Mesenchymal stem cell (in vitro differentiated cells and primary cell): ENCODE data around the gene USP35.

ENCODE experiments used
- DNase-seq: peaks from one replicate; pipeline ENCODE4 v3.0.0-alpha.2; 2013
- H2AFZ ChIP-seq: one replicate; pipeline ENCODE4 v1.6.1; 2013; ENCODE audit warnings: low read depth, mild to moderate bottlenecking, control low read depth, inconsistent platforms, low read length, moderate library complexity
- H2AK5ac ChIP-seq: 2 replicates; pipeline ENCODE4 v1.6.1; 2013; ENCODE audit warnings: low read length, moderate library complexity, mild to moderate bottlenecking, inconsistent platforms; ENCODE audit not compliant: severe bottlenecking
- H2BK120ac ChIP-seq: one replicate; pipeline ENCODE4 v1.6.1; 2013; ENCODE audit warnings: low read depth, mild to moderate bottlenecking, inconsistent platforms, low read length, moderate library complexity
- H2BK12ac ChIP-seq, 2 experiments: one replicate each; pipeline ENCODE4 v1.6.1; 2013; ENCODE audit warnings: inconsistent platforms in 2 of 2, low read length in 2 of 2, mild to moderate bottlenecking in 2 of 2, moderate library complexity in 2 of 2, control low read depth in 1 of 2
- H2BK15ac ChIP-seq: one replicate; pipeline ENCODE4 v1.6.1; 2013; ENCODE audit warnings: mild to moderate bottlenecking, low read depth, inconsistent platforms; ENCODE audit not compliant: poor library complexity, severe bottlenecking
- H2BK5ac ChIP-seq: 2 replicates; pipeline ENCODE4 v1.6.1; 2013; ENCODE audit warnings: low read depth, mild to moderate bottlenecking, low read length, control low read depth, inconsistent platforms; ENCODE audit not compliant: poor library complexity, severe bottlenecking
- H3K14ac ChIP-seq, 2 experiments: one replicate each; pipeline ENCODE4 v1.6.1; 2013; ENCODE audit warnings: inconsistent platforms in 2 of 2, low read length in 2 of 2, control low read depth in 1 of 2, mild to moderate bottlenecking in 1 of 2, moderate library complexity in 1 of 2
- H3K18ac ChIP-seq, 2 experiments: one replicate each; pipeline ENCODE4 v1.6.1; 2013; ENCODE audit warnings: inconsistent platforms in 2 of 2, low read length in 2 of 2, control low read depth in 1 of 2, low read depth in 1 of 2, mild to moderate bottlenecking in 1 of 2
- H3K23ac ChIP-seq, 2 experiments: one replicate each; pipeline ENCODE4 v1.6.1; 2013; ENCODE audit warnings: inconsistent platforms in 2 of 2, low read length in 2 of 2, mild to moderate bottlenecking in 2 of 2, moderate library complexity in 2 of 2, control low read depth in 1 of 2
- H3K27ac ChIP-seq: 2 replicates; pipeline ENCODE4 v1.5.1; 2013; ENCODE audit warnings: mild to moderate bottlenecking, moderate library complexity, low read length, control low read depth, inconsistent platforms; ENCODE audit not compliant: poor library complexity, severe bottlenecking
- H3K27me3 ChIP-seq, 2 experiments: 2 replicates each; pipeline versions ENCODE4 v1.6.1 to v1.7.0; 2013; ENCODE audit warnings: low read length in 2 of 2, mild to moderate bottlenecking in 2 of 2, moderate library complexity in 2 of 2, control low read depth in 1 of 2, inconsistent platforms in 1 of 2; ENCODE audit not compliant: control insufficient read depth in 1 of 2, insufficient read depth in 1 of 2
- H3K36me3 ChIP-seq, 2 experiments: 2 replicates each; pipeline versions ENCODE4 v1.6.1 to v1.7.0; 2013; ENCODE audit warnings: low read length in 2 of 2, control low read depth in 1 of 2, inconsistent platforms in 1 of 2, low read depth in 1 of 2, mild to moderate bottlenecking in 1 of 2; ENCODE audit not compliant: insufficient read depth in 2 of 2, control insufficient read depth in 1 of 2
- H3K4ac ChIP-seq, 2 experiments: one replicate each; pipeline ENCODE4 v1.6.1; 2013; ENCODE audit warnings: inconsistent platforms in 2 of 2, low read length in 2 of 2, mild to moderate bottlenecking in 2 of 2, moderate library complexity in 2 of 2, control low read depth in 1 of 2, low read depth in 1 of 2
- H3K4me1 ChIP-seq: 2 replicates; pipeline ENCODE4 v1.6.1; 2013; ENCODE audit warnings: low read depth, low read length, control low read depth; ENCODE audit not compliant: control insufficient read depth, insufficient read depth
- H3K4me2 ChIP-seq: 2 replicates; pipeline ENCODE4 v1.6.1; 2013; ENCODE audit warnings: low read length, mild to moderate bottlenecking, inconsistent platforms; ENCODE audit not compliant: poor library complexity, severe bottlenecking
- H3K4me3 ChIP-seq, 2 experiments: 2 replicates each; pipeline versions ENCODE4 v1.5.1 to v1.7.0; 2013; ENCODE audit warnings: low read length in 2 of 2, mild to moderate bottlenecking in 2 of 2, control low read depth in 1 of 2, low read depth in 1 of 2; ENCODE audit not compliant: insufficient read depth in 1 of 2
- H3K79me1 ChIP-seq: replicated peaks from 2 replicates; pipeline ENCODE4 v1.6.1; 2013; ENCODE audit warnings: mild to moderate bottlenecking, control low read depth, low read length, inconsistent platforms; ENCODE audit not compliant: poor library complexity, severe bottlenecking
- H3K9ac ChIP-seq: 2 replicates; pipeline ENCODE4 v1.7.0; 2013; ENCODE audit warnings: mild to moderate bottlenecking, low read length, moderate library complexity
- H3K9me3 ChIP-seq: 2 replicates; pipeline ENCODE4 v1.7.0; 2013; ENCODE audit warnings: mild to moderate bottlenecking, low read length; ENCODE audit not compliant: control insufficient read depth
- H4K8ac ChIP-seq: one replicate; pipeline ENCODE4 v1.6.1; 2013; ENCODE audit warnings: inconsistent platforms, mild to moderate bottlenecking, low read length, moderate library complexity
- H4K91ac ChIP-seq: one replicate; pipeline ENCODE4 v1.6.1; 2013; ENCODE audit warnings: mild to moderate bottlenecking, low read length, inconsistent platforms
- whole genome bisulfite sequencing: methylation state at CpG from one replicate; pipeline ENCODE4 v1.1.7; 2013; ENCODE audit warnings: mixed read lengths; 5-methylcytosine and 5-hydroxymethylcytosine counted together

USP35 gene

GRCh38 chr11:78194490-78194889 is 5.8 kb downstream of the USP35 start:
- peak overlapping the region in 1 of 2 experiments; percentile 23 for H3K23ac ChIP-seq
- no peak overlapping the region for H2AK5ac ChIP-seq
- H3K79me1 ChIP-seq, result peaks cover 61% of the 10 kb centered on the region
- WGBS, result 98% methylated on average over 3 of the region's 3 CpGs
- no peak overlapping the region for H2BK12ac ChIP-seq
- no peak overlapping the region for H4K8ac ChIP-seq
- H3K4me2 ChIP-seq, result no peak overlapping the region
- no peak overlapping the region for H4K91ac ChIP-seq
- H2BK120ac ChIP-seq, result no peak overlapping the region
- H3K4ac ChIP-seq, result no peak overlapping the region
- no peaks in the 10 kb centered on the region for H3K9me3 ChIP-seq
- H3K27me3 ChIP-seq, result no peaks in the 10 kb centered on the region
- no peak overlapping the region for H2BK15ac ChIP-seq
- H3K4me3 ChIP-seq, result no peak overlapping the region
- peaks cover 33 to 47% of the 10 kb centered on the region in 2 experiments for H3K36me3 ChIP-seq
- H2BK5ac ChIP-seq, result no peak overlapping the region
- no peak overlapping the region for H3K9ac ChIP-seq
- H3K27ac ChIP-seq, result no peak overlapping the region
- H3K18ac ChIP-seq, result no peak overlapping the region
- H3K14ac ChIP-seq, result no peak overlapping the region
- no peak for DNase-seq
- H3K4me1 ChIP-seq, result peaks cover 19% of the 10 kb centered on the region
- H2AFZ ChIP-seq, result no peak overlapping the region

GRCh38 chr11:78195917-78196560 is 7.3 kb downstream of the USP35 start:
- Histone ChIP-seq H3K23ac (no peak overlapping the region), H4K91ac (no peak overlapping the region), H2BK15ac (no peak overlapping the region), H3K27me3 (no peaks in the 10 kb centered on the region), H3K4me2 (no peak overlapping the region), H3K14ac (no peak overlapping the region), H3K79me1 (peaks cover 70% of the 10 kb centered on the region), H2AK5ac (no peak overlapping the region), H2AFZ (no peak overlapping the region), H3K4ac (no peak overlapping the region), H3K27ac (no peak overlapping the region), H3K18ac (peak overlapping the region in 1 of 2 experiments; percentile 42), H3K36me3 (peaks cover 49 to 62% of the 10 kb centered on the region in 2 experiments), H3K4me1 (peaks cover 12% of the 10 kb centered on the region), H2BK12ac (no peak overlapping the region), H2BK120ac (no peak overlapping the region), H4K8ac (no peak overlapping the region), H3K9me3 (no peaks in the 10 kb centered on the region), H2BK5ac (no peak overlapping the region), H3K9ac (no peak overlapping the region), H3K4me3 (no peak overlapping the region)
- WGBS, result 98% methylated on average over 50 of the region's 60 CpGs
- no peak for DNase-seq

- H3K23ac ChIP-seq, result no peak overlapping the region
- H2BK120ac ChIP-seq, result no peak overlapping the region
- no peak overlapping the region for H4K91ac ChIP-seq
- no peak overlapping the region for H3K4me3 ChIP-seq
- no peak overlapping the region for H3K4ac ChIP-seq
- no peaks in the 10 kb centered on the region for H3K27me3 ChIP-seq
- no peak overlapping the region for H2BK5ac ChIP-seq
- H2AK5ac ChIP-seq, result no peak overlapping the region
- H3K36me3 ChIP-seq, result peaks cover 55 to 60% of the 10 kb centered on the region in 2 experiments
- peaks cover 69% of the 10 kb centered on the region for H3K79me1 ChIP-seq
- WGBS, result 98% methylated on average over 40 of the region's 40 CpGs
- no peak overlapping the region for H2BK12ac ChIP-seq
- H3K27ac ChIP-seq, result no peak overlapping the region
- H3K9me3 ChIP-seq, result no peaks in the 10 kb centered on the region
- no peak overlapping the region for H3K14ac ChIP-seq
- H2AFZ ChIP-seq, result no peak overlapping the region
- H3K18ac ChIP-seq, result no peak overlapping the region
- no peak overlapping the region for H2BK15ac ChIP-seq
- no peak overlapping the region for H3K4me2 ChIP-seq
- H3K9ac ChIP-seq, result no peak overlapping the region
- H3K4me1 ChIP-seq, result peaks cover 10% of the 10 kb centered on the region
- no peak overlapping the region for H4K8ac ChIP-seq
- DNase-seq, result no peak
Observed at GRCh38 chr11:78196661-78197091, 8.0 kb downstream of the USP35 start.

GRCh38 chr11:78197816-78198215 is 9.1 kb downstream of the USP35 start:
- Histone ChIP-seq H3K4me2 (no peak overlapping the region), H3K23ac (no peak overlapping the region), H3K27ac (no peak overlapping the region), H2BK15ac (no peak overlapping the region), H3K27me3 (no peaks in the 10 kb centered on the region), H2AK5ac (no peak overlapping the region), H3K18ac (no peak overlapping the region), H3K36me3 (peaks cover 60 to 66% of the 10 kb centered on the region in 2 experiments), H2AFZ (no peak overlapping the region), H2BK5ac (no peak overlapping the region), H3K9me3 (no peaks in the 10 kb centered on the region), H3K79me1 (peaks cover 64% of the 10 kb centered on the region), H3K4me1 (peaks cover 8% of the 10 kb centered on the region), H4K8ac (no peak overlapping the region), H3K14ac (no peak overlapping the region), H2BK120ac (no peak overlapping the region), H2BK12ac (no peak overlapping the region), H3K9ac (no peak overlapping the region), H3K4me3 (no peak overlapping the region), H3K4ac (no peak overlapping the region), H4K91ac (no peak overlapping the region)
- no peak for DNase-seq
- WGBS, result 91% methylated on average over 8 of the region's 8 CpGs
